Thyroid gland (tissue), 4 donors: Measurements from ENCODE around the gene LRFN2.

ENCODE experiments used
- CTCF ChIP-seq, 6 experiments: fragments of 200-600 bp in 3 of 6; fragments of 450-650 bp in 3 of 6; sonication (generic) in 3 of 6; IDR thresholded peaks; one replicate each; pipeline ENCODE4 v1.5.1; 2016 to 2019; ENCODE audit warnings: antibody characterized with exemption in 6 of 6, mild to moderate bottlenecking in 2 of 6, inconsistent platforms in 1 of 6, moderate library complexity in 1 of 6
- POLR2A ChIP-seq, 2 donors: fragments of 450-650 bp; IDR thresholded peaks; one replicate each; pipeline ENCODE4 v1.6.1; 2017; ENCODE audit warnings: antibody characterized with exemption in 2 of 2, mild to moderate bottlenecking in 2 of 2, moderate library complexity in 1 of 2

DNA sequence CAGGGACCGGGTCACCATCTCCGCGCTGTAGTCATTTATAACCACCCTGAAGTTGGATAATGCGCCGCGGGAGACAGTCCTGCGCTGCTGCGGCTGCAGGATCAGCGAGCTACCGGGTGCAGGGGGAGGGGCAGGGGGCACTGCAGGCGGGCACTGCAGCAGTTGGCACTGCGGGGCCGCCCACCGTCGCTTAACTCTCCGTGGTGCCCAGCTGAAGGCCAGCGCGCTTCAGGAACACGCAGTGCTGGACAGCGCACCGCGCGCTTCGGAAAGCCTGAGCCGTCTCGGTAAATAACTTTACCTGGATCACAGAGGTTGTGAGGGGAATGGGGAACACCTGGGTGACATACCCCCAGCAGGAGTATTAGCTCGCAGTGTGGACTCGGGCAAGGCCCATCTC is 12.4 kb upstream of the LRFN2 start:
- TF ChIP-seq CTCF (IDR thresholded peaks at IDR 0.05) (no peak), POLR2A (IDR thresholded peaks at IDR 0.05) (no peak)
